Dedifferentiated amniotic fluid mesenchymal stem cell (primary cell): ENCODE measurements around the gene GPR45.

Source experiments
- DNase-seq: peaks from one replicate; pipeline ENCODE4 v3.0.0-alpha.2; 2016; ENCODE audit errors: extremely low spot score

The GPR45 gene

DNA sequence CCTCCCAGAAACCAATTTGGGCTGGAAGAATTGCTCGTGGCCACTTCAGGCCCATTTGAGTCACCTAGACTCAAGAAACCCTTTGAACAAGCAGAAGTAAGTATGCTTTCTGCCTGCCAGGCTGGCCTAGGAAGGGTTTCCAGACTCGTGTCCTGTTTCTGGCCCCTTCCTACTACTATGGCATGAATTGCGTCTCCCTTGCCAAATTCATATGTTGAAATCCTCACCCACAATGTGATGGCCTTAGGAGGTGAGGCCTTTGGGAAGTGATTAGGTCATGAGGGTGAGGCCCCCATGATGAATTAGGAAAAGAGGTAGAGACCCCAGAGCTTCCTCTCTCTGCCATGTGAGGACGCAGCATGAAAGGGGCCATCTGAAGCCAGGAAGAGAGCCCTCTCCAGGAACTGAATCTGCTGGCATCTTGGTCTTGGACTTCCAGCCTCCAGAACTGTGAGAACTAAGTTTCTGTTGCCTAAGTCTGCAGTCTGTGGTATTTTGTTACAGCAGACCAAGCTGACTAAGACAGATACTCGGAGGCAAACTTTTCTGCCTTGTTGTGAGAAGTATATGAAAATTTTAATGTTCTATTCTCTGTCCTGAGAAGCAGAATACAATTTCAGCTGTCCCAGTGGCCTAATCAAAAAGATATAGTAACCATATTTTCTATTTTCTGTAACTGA is 13.1 kb downstream of the GPR45 start:
- no peak for DNase-seq

DNA sequence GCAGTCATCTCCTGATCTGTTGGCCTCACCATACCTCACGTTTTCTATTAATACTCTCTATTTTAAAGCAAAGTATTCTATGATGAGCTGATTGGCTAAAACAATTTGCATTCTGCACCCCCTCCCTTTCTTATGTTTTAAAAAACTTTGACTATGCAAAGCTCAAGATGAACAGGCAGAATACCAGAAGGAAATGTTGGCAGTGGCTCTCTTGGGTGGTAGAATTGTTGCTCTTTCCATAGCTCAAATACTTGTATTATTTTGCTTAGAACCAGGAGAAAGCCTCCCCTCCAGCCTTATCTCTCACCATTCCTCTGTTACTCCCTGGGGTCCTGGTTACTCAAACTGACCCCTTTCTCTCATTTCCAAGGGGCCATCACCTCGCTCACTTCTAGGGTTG is 14.4 kb downstream of the GPR45 start:
- DNase-seq: no peak

DNA sequence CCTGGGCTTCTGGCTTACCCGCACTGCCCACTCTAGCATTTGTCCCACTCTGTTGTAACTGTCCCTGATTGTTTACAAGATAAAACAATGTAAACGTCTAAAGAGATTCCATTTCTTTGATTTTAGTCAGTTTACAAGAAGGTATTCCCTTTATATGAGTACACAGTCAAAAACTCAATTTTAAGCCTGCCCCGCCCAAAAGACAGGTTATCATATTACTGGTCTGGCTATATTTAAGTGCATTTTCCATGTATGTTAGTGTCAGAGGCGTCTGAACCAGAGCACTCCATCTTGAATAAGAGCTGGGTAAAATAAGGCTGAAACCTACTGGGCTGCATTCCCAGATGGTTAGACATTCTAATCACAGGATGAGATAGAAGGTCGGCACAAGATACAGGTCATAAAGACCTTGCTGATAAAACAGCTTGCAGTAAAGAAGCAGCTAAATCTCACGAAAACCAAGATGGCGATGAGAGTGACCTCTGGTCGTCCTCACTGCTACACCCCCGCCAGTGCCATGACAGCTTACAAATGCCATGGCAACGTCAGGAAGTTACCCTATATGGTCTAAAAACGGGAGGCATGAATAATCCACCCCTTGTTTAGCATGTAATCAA is 15.0 kb downstream of the GPR45 start:
- no peak for DNase-seq

DNA sequence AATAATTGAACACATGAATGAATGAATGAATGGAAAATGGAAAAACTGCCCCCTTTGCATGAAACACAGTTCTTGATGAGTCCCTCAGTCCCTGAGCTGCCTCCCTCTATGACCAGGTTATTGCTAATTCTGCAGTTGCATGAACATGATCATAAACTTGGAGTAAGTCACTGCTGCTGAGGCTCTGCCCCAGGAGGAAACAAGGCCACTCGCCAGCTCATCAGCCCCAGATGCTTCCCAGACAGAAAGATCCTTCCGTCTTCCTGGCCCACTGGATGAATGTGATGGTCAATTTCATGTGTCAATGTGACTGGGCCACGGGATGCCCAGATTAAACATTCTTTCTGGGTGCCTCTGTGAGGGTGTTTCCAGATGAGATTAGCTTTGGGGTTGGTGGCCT is 16.4 kb downstream of the GPR45 start:
- no peak for DNase-seq

DNA sequence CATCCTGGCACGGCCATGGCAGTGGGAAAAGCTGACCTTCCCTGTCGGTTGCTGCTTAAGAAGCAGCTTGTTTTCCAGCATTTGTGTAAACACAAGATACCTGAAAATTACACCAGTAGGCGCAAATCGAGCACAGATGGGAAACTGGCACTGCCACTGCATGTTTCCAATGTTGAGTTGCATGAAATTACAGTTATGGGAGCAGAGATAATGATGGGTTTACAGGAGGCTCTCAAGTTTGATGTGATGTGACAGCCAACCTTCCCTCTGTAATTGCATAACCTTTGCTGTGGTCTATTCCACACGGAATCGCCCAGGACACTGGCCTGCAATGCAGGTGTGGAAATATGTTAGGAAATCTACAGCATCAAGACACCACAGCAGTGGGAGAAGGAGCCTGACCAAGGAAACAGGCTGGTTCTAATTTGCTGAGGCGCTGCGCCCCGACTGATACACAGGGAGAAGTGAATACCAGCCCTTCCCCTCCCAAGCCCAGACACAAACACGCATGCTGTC is 17.4 kb downstream of the GPR45 start:
- DNase-seq: no peak

DNA sequence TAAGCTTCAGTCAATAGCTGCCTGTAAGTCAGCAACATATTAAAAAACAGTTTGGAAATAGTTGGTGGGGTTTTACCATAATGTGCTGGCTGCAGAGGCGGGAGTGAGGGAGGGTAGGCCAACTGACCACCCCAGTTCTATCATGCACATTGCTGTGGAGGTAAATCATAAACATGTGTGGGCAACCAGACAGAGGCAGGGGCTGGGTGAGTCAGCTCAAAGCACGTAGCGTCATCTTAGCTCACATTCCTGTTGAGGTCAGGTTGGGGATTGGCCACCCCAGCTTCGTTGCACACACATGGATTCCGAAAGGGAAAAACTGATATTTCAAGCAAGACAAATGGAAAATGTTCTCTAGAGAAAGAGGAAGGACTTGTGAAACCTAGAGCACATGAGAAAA is 19.5 kb downstream of the GPR45 start:
- DNase-seq: peak; percentile 94

DNA sequence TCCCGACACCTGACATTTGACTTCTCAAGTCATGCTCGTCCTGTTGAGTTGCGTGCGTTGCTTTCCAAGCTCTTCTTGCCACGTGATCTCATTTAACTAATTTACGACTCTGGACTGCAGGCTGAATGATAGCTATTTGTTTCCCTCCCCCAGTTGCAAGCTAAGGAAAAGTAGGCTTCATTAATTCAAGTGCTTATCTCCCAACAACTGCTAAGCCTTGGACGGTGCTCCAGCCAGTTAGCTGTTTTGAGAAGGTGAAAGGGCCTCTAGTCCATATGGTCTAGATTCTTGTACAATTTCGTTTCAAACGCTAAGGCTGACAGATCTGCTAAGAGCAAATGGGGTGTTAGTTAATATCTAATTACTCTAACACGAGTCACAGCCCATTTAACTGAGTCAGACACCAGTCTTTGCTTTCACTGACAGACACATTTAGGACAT is 21.1 kb downstream of the GPR45 start:
- no peak for DNase-seq

DNA sequence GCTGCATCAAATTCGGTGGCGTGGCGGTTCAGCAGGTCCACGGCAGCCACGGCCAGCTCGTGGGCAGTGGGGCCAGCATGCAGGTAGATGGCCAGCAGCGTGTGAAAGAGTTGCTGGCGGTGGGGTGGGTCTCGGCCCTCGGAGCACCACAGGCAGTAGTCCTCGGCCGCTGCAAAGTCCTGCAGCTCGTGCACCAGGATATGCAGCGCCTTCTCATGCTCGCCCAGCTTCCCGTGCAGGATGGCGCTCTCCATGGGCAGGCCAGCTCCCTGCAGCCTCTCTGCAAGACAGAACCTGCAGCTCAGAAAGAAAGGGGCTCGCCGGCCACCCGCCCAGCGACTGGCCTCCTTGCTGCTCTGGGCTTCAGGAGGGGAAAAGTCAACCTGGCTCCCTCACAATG is 27.9 kb downstream of the GPR45 start:
- no peak for DNase-seq

DNA sequence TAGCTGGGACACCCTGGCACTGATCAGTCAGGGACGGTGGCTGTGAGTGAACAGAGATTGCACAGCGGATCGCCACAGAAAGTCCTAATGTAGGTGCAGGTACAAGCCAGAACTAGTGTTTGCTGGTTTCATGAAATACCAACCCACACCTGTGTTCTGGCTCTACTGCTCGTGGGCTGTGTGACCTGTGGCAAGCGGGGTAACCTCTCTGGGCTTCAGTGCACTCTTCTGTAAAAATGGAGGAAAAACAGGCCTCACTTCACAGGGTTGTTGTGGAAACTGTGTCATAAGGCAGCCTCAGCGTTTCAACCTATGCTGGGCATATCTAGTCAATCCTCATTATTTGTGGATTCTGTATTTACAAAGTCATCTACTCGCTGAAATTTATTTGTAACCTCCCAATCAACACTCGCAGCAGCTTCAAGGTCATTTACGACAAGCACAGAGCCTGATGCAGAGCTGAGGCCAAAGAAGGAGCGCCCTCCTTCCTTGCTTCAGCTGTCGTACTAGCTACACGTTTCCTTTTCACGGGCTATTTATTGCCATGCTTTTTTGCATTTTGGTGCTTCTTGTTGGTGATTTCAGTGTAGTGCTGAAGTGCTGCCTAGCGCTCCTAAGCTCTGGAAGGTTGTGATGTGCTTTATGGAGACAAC is 30.0 kb downstream of the GPR45 start:
- no peak for DNase-seq

DNA sequence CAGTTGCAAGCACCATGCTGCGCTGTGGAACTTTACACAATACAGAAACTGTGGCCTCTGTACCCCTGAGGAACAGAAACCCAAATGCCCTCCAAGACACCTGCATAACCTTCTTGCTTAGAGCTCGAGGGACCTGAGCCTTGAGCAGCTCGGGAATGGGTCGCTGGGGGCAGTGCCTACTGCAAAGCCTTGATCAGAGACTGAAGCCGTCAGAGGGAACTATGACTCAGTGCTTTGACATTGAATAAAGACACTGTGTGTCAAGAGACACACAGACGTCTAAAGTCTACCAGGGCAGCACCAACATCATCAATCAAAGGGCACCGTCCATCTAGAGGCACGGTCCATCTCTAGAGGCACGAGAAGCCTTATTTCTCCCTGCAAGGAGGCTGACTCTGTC is 30.6 kb downstream of the GPR45 start:
- no peak for DNase-seq

DNA sequence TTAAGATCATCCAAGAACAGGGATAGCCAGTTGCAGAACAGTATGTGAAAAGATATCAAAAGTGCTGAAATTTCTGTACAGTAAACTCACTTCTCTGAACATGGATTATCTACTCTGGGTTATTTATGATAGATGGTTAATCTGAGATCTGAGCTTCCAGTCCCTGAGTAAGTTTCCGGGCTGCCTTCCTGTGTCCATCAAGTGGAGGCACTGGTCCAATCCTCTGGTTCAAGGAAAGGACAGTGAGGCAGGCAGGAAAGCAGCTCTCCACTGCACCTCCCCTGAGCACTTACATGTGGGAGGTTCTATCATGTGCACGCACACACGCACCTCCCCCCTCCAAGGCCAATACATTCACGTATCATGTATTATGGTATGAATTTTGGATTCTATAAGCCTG is 32.5 kb downstream of the GPR45 start:
- DNase-seq: no peak

DNA sequence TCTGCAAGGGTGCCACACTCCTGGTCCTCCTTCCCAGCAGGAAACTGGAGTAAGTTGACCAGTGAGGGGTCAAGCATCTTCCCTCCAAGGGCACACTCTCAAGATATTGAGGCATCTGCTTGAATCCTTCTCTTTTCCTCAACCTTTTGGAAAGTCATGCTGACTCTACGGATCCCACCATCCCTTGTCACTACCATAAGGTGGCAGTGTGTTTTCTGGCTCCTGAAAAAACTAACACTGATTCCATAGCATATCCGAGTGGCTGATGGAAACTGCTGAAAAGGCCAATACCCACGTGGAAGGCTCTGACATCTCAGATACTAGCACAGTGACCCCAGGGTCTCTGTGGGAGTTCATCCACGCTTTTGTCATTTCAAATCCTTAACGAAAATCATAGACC is 37.1 kb downstream of the GPR45 start:
- no peak for DNase-seq

DNA sequence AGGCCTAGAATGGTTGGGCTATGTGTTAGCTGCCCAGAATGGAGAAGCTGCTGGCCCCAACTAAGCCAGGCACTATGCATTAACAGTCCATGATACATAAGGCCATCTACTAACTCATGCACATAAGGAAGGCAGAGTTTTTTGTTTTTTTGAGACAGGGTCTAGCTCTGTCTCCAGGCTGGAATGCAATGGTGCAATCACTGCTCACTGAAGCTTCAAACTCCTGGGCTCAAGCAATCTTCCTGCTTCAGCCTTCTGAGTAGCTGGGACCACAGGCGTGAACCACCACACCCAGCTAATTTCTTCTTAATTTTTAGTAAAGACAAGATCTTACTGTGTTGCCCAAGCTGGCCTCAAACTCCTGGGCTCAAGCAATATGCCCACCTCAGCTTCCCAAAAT is 37.6 kb downstream of the GPR45 start:
- DNase-seq: no peak

DNA sequence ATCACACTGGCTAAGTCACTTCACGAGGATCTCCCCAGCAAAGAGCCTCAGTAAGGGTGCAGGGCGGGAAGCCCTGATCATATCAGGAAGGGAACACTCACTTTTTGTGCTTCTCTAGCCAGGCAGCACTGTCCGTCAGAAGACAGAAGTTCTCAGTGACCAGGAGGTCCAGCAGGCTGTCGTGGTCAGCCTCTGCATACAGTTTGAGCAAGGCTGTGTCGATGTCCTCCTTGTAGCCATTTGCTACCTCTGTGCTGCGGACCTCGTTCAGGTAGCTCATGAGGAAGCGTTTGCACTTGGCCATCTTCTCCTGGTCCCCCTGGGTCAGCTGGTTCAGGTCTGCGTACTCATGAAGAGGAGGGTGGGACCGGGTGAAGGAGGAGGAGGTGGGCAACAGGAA is 38.7 kb downstream of the GPR45 start:
- DNase-seq: no peak

DNA sequence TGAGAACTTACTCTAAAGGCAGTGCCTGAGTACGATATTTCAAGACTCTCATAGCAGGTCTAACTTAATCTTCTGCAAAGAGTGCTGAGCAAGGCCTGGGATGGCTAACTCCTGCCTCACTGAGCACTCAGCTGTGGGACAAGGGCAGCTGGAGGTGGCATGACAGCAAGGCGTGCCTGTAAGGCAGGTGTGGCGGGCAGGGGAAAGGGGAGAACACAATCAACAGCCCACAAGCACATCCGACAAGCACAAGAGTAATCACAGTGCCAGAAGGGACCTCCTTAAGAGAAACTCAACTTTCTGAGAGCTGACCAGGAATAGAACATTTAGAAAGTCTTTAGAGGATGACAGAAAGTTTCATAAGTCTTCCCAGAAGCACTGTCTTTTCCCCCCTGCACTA is 42.0 kb downstream of the GPR45 start:
- no peak for DNase-seq

DNA sequence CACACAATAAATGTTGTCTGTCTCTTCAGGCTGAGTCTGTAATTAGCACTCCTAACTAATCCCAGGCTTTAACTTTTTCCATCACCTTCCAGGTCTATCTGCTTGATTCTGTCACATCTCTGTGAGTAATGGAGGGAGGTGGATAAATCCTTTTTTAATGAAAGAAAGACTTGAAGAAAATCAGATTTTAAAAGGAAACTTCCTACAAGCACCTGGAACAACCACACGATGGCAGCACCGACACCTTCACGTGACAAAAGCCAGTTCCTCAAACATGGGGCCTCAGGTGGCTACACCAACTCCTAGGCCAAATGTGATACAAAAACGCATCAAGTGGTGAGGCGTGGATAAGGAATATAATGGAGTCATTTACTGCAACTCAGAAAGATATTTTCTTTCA is 46.1 kb downstream of the GPR45 start:
- no peak for DNase-seq

DNA sequence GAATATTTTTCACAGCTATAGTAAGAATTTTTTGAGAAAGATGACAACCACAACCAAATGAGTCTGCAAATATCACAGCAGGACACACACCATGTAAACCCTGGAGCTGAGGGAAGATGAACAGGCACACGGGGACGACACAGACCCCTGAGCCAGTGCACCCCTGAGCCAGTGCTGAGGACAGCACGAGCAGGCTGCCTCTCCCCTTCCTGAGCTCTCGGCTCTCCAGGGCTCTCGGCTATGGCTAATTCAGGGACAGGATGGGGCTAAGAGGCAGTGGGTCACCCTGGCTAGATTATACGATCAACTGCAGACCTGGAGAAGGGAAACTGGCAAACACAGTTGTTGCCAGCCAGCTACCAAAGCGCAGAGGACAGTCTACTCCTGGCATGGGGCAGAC is 46.6 kb downstream of the GPR45 start:
- no peak for DNase-seq

DNA sequence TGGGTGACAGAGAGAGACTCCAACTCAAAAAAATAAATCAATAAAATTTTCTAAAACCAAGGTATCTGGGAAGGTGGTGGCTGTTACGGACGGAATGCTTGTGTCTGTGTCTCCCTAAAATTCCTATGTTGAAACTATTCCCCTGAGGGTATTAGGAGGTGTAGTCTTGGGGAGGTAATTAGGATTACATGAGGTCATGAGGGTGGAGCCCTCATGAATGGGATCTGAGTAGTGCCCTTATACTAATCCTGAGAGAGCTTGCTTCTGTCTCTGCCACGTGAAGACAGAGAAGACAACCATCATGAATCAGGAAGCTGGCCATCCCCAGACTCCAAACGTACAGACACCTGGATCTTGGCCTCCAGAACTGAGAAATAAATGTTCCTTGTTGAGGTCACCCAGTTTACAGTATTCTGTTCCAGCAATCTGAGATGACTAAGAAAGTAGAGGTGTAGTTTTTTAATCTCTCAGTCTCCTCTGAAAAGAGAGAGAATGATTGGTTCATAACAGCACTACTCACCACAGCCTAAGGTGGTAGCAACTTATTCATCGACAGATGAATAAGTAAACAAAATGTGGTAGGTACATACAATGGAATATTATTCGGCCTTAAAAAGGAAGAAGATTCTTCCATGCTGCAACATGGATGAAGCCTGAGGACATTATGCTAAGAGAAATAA is 49.6 kb downstream of the GPR45 start:
- DNase-seq: no peak

DNA sequence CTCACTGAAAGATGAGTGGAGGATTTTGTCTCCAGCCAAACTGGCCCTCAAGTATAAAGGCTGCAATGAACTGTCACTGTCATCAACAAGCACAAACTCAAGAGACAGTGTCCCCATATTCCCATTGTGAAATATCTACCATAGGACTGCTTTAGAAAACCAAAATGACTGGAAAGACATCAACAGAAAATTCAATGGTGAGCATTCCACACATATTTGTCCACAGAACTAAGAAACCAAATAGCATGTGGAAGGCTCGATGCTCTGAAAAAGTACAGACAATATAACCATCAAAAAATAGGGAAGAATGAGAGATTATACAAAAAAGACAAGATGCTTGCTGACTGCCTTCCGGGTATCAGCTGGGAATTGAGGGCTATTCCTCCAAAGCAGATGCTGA is 50.4 kb downstream of the GPR45 start:
- DNase-seq: peak; percentile 22
